Measurements from ENCODE around the gene DNM3.

The DNM3 gene

GRCh38 chr1:172326136-172326535 is 484.8 kb downstream of the DNM3 start:
- TF ChIP-seq ARNTL (CRISPR knock-in tag; IDR thresholded peaks at IDR 0.05; ENCODE audit: borderline replicate concordance, low read depth) (no peak), ZFP3 (CRISPR knock-in tag; IDR thresholded peaks at IDR 0.05) (no peak), TCF4 (CRISPR knock-in tag; IDR thresholded peaks at IDR 0.05; ENCODE audit: borderline replicate concordance) (no peak), GLIS3 (CRISPR knock-in tag; IDR thresholded peaks at IDR 0.05) (no peak), PPARA (CRISPR knock-in tag; IDR thresholded peaks at IDR 0.05; ENCODE audit: borderline replicate concordance) (no peak), PATZ1 (CRISPR knock-in tag; IDR thresholded peaks at IDR 0.05; ENCODE audit: borderline replicate concordance) (no peak), ISL1 (CRISPR knock-in tag; IDR thresholded peaks at IDR 0.05) (no peak), ZNF8 (CRISPR knock-in tag; IDR thresholded peaks at IDR 0.05) (no peak), ZNF70 (CRISPR knock-in tag; IDR thresholded peaks at IDR 0.05) (no peak), ESRRG (CRISPR knock-in tag; IDR thresholded peaks at IDR 0.05) (no peak), BACH2 (CRISPR knock-in tag; IDR thresholded peaks at IDR 0.05; ENCODE audit: borderline replicate concordance) (no peak), SNAI2 (CRISPR knock-in tag; IDR thresholded peaks at IDR 0.05) (no peak), CSRNP3 (CRISPR knock-in tag; IDR thresholded peaks at IDR 0.05) (no peak), ZC3H10 (CRISPR knock-in tag; IDR thresholded peaks at IDR 0.05) (no peak), OSR1 (CRISPR knock-in tag; IDR thresholded peaks at IDR 0.05) (no peak), ZFP30 (CRISPR knock-in tag; IDR thresholded peaks at IDR 0.05) (no peak), ZNF565 (CRISPR knock-in tag; conservative IDR thresholded peaks at IDR 0.05; ENCODE audit: low read depth) (no peak), CSDC2 (CRISPR knock-in tag; IDR thresholded peaks at IDR 0.05) (no peak)
- TF ChIP-seq, protein P1, sequence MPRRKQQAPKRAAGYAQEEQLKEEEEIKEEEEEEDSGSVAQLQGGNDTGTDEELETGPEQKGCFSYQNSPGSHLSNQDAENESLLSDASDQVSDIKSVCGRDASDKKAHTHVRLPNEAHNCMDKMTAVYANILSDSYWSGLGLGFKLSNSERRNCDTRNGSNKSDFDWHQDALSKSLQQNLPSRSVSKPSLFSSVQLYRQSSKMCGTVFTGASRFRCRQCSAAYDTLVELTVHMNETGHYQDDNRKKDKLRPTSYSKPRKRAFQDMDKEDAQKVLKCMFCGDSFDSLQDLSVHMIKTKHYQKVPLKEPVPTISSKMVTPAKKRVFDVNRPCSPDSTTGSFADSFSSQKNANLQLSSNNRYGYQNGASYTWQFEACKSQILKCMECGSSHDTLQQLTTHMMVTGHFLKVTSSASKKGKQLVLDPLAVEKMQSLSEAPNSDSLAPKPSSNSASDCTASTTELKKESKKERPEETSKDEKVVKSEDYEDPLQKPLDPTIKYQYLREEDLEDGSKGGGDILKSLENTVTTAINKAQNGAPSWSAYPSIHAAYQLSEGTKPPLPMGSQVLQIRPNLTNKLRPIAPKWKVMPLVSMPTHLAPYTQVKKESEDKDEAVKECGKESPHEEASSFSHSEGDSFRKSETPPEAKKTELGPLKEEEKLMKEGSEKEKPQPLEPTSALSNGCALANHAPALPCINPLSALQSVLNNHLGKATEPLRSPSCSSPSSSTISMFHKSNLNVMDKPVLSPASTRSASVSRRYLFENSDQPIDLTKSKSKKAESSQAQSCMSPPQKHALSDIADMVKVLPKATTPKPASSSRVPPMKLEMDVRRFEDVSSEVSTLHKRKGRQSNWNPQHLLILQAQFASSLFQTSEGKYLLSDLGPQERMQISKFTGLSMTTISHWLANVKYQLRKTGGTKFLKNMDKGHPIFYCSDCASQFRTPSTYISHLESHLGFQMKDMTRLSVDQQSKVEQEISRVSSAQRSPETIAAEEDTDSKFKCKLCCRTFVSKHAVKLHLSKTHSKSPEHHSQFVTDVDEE (CRISPR knock-in tag; IDR thresholded peaks at IDR 0.05), result no peak
- TF ChIP-seq, protein P2, sequence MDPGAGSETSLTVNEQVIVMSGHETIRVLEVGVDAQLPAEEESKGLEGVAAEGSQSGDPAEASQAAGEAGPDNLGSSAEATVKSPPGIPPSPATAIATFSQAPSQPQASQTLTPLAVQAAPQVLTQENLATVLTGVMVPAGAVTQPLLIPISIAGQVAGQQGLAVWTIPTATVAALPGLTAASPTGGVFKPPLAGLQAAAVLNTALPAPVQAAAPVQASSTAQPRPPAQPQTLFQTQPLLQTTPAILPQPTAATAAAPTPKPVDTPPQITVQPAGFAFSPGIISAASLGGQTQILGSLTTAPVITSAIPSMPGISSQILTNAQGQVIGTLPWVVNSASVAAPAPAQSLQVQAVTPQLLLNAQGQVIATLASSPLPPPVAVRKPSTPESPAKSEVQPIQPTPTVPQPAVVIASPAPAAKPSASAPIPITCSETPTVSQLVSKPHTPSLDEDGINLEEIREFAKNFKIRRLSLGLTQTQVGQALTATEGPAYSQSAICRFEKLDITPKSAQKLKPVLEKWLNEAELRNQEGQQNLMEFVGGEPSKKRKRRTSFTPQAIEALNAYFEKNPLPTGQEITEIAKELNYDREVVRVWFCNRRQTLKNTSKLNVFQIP (CRISPR knock-in tag; IDR thresholded peaks at IDR 0.05; ENCODE audit: borderline replicate concordance, low read depth), result no peak
- no peak for ATAC-seq

DNA sequence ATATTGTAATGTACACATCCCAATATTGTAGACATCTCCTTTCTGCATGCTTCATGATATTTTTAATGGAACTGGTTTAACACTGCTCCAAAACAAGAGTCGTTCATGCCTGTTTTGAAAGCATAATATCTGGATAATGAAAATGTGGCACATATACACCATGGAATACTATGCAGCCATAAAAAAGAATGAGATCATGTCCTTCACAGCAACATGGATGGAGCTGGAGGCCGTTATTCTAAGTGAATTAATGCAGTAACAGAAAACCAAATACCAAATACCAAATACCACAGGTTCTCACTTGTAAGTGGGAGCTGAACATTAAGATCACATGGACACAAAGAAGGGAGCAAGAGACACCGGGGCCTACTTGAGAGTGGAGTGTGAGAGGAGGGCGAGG is 487.0 kb downstream of the DNM3 start:
- ATAC-seq, result no peak
- TF ChIP-seq BACH2 (CRISPR knock-in tag; IDR thresholded peaks at IDR 0.05; ENCODE audit: borderline replicate concordance), result no peak
- TF ChIP-seq, protein P1 (CRISPR knock-in tag; IDR thresholded peaks at IDR 0.05), result no peak

DNA sequence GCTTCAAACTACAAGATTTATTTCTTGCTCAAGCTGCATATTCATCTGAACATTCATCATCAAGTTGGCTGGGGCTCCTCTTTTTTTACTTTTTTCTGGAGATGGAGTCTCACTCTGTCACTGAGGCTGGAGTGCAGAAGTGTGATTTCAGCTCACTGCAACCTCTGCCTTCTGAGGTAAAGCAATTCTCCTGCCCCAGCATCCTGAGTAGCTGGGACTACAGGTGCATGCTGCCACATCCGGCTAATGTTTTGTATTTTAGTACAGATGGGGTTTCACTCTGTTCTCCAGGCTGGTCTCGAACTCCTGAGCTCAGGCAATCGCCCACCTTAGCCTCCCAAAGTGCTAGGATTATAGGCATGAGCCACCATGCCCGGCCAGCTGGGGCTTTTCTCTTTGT is 490.9 kb downstream of the DNM3 start:
- ATAC-seq, result no peak
- no peak for TF ChIP-seq ZNF8 (CRISPR knock-in tag; IDR thresholded peaks at IDR 0.05)
- no peak for TF ChIP-seq ZNF565 (CRISPR knock-in tag; conservative IDR thresholded peaks at IDR 0.05; ENCODE audit: low read depth)
- TF ChIP-seq GLIS3 (CRISPR knock-in tag; IDR thresholded peaks at IDR 0.05), result no peak
- no peak for TF ChIP-seq CSDC2 (CRISPR knock-in tag; IDR thresholded peaks at IDR 0.05)
- TF ChIP-seq ZC3H10 (CRISPR knock-in tag; IDR thresholded peaks at IDR 0.05), result no peak
- TF ChIP-seq ZFP3 (CRISPR knock-in tag; IDR thresholded peaks at IDR 0.05), result no peak
- no peak for TF ChIP-seq ESRRG (CRISPR knock-in tag; IDR thresholded peaks at IDR 0.05)
- TF ChIP-seq TOX (CRISPR knock-in tag; IDR thresholded peaks at IDR 0.05; ENCODE audit: borderline replicate concordance), result no peak
- TF ChIP-seq, protein P2 (CRISPR knock-in tag; IDR thresholded peaks at IDR 0.05; ENCODE audit: borderline replicate concordance, low read depth), result no peak
- TF ChIP-seq TCF4 (CRISPR knock-in tag; IDR thresholded peaks at IDR 0.05; ENCODE audit: borderline replicate concordance), result no peak
- TF ChIP-seq ZFP30 (CRISPR knock-in tag; IDR thresholded peaks at IDR 0.05), result no peak
- no peak for TF ChIP-seq BACH2 (CRISPR knock-in tag; IDR thresholded peaks at IDR 0.05; ENCODE audit: borderline replicate concordance)
- TF ChIP-seq, protein P1 (CRISPR knock-in tag; IDR thresholded peaks at IDR 0.05), result no peak
- no peak for TF ChIP-seq ZNF70 (CRISPR knock-in tag; IDR thresholded peaks at IDR 0.05)
- no peak for TF ChIP-seq RARB (CRISPR knock-in tag; IDR thresholded peaks at IDR 0.05)

Data from SK-N-SH treated with all-trans-retinoic acid at 6 μM for 48 hours (cell line).